GM21367 (cell line): ENCODE measurements around the gene CEP83.

Experiments used
- ATAC-seq: cut with Tn5 transposase; IDR thresholded peaks from one replicate; pipeline ENCODE4 v1.9.1; 2021; ENCODE audit not compliant: unreplicated experiment

CEP83 gene

GRCh38 chr12:94271351-94271750, 188.3 kb downstream of the CEP83 start:
- no peak for ATAC-seq

GRCh38 chr12:94269316-94269999, 190.2 kb downstream of the CEP83 start:
- ATAC-seq: no peak

GRCh38 chr12:94267921-94268471, 191.7 kb downstream of the CEP83 start:
- ATAC-seq: no peak

GRCh38 chr12:94267537-94267872, 192.2 kb downstream of the CEP83 start:
- no peak for ATAC-seq

GRCh38 chr12:94266796-94267536, 192.7 kb downstream of the CEP83 start:
- ATAC-seq: no peak

GRCh38 chr12:94265966-94266745, 193.5 kb downstream of the CEP83 start:
- no peak for ATAC-seq

- ATAC-seq: no peak
These were observed 194.1 kb downstream of the CEP83 start for GRCh38 chr12:94265539-94265938.

GRCh38 chr12:94264736-94265485, 194.8 kb downstream of the CEP83 start:
- ATAC-seq: no peak

- ATAC-seq: no peak
These were observed 195.6 kb downstream of the CEP83 start for GRCh38 chr12:94263905-94264561.

GRCh38 chr12:94263011-94263811, 196.5 kb downstream of the CEP83 start:
- ATAC-seq: peak; percentile 37

- peak; percentile 59 for ATAC-seq
These were observed 197.2 kb downstream of the CEP83 start for GRCh38 chr12:94262228-94263010.

- no peak for ATAC-seq
These were observed 197.9 kb downstream of the CEP83 start for GRCh38 chr12:94261786-94262185.

- no peak for ATAC-seq
These were observed 198.5 kb downstream of the CEP83 start for GRCh38 chr12:94261119-94261518.

GRCh38 chr12:94260717-94261116, 198.9 kb downstream of the CEP83 start:
- ATAC-seq: no peak

- no peak for ATAC-seq
These were observed 199.7 kb downstream of the CEP83 start for GRCh38 chr12:94260017-94260416.

GRCh38 chr12:94258593-94258992, 201.1 kb downstream of the CEP83 start:
- no peak for ATAC-seq
